NCI-H146 (cell line): ENCODE results near the gene STPG2.

Source experiments
- DNase-seq: peaks from one replicate; lab custom pipeline; 2025; lab: John Stamatoyannopoulos, UW

Gene STPG2

GRCh38 chr4:98143001-98143899 is at the start of gene STPG2:
TSS of gene STPG2 (minus strand) at chr4:98143476.
- DNase-seq = peak; percentile 74

GRCh38 chr4:98185279-98185678 is 42.0 kb upstream of the STPG2 start:
- DNase-seq = no peak

GRCh38 chr4:98181809-98182208 is 38.5 kb upstream of the STPG2 start:
- no peak for DNase-seq

GRCh38 chr4:98179951-98180350 is 36.7 kb upstream of the STPG2 start:
- no peak for DNase-seq

- DNase-seq = no peak
Measured at GRCh38 chr4:98176531-98176930, 33.3 kb upstream of the STPG2 start.

GRCh38 chr4:98170035-98170434 is 26.8 kb upstream of the STPG2 start:
- no peak for DNase-seq

- DNase-seq = no peak
Measured at GRCh38 chr4:98166731-98167041, 23.4 kb upstream of the STPG2 start.

- no peak for DNase-seq
Measured at GRCh38 chr4:98166025-98166730, 22.9 kb upstream of the STPG2 start.

GRCh38 chr4:98162696-98163095 is 19.4 kb upstream of the STPG2 start:
- DNase-seq = no peak

- no peak for DNase-seq
Measured at GRCh38 chr4:98151145-98151924, 8.1 kb upstream of the STPG2 start.

- no peak for DNase-seq
Measured at GRCh38 chr4:98150092-98150761, 7.0 kb upstream of the STPG2 start.

GRCh38 chr4:98148856-98149255 is 5.6 kb upstream of the STPG2 start:
- DNase-seq = no peak

GRCh38 chr4:98126141-98126540 is 17.1 kb downstream of the STPG2 start:
- DNase-seq = no peak

GRCh38 chr4:98125585-98125984 is 17.7 kb downstream of the STPG2 start:
- DNase-seq = no peak

- DNase-seq = no peak
Measured at GRCh38 chr4:98117363-98117762, 25.9 kb downstream of the STPG2 start.

GRCh38 chr4:98113012-98113411 is 30.3 kb downstream of the STPG2 start:
- no peak for DNase-seq

- DNase-seq = no peak
Measured at GRCh38 chr4:98110929-98111328, 32.3 kb downstream of the STPG2 start.

- no peak for DNase-seq
Measured at GRCh38 chr4:98110214-98110613, 33.1 kb downstream of the STPG2 start.

- no peak for DNase-seq
Measured at GRCh38 chr4:98102660-98103059, 40.6 kb downstream of the STPG2 start.

- DNase-seq = no peak
Measured at GRCh38 chr4:98101988-98102387, 41.3 kb downstream of the STPG2 start.

GRCh38 chr4:98098764-98099163 is 44.5 kb downstream of the STPG2 start:
- no peak for DNase-seq

- DNase-seq = no peak
Measured at GRCh38 chr4:98094118-98094517, 49.2 kb downstream of the STPG2 start.
